Smooth muscle cell (in vitro differentiated cells): Measurements from ENCODE around the gene SMARCAL1. TPM values are rescaled to one million over a fixed set of nuclear protein-coding genes. Genes with fewer than 3 reads are reported as not detected.
A peak's percentile ranks its signal among the peaks of the same experiment; 100 is the strongest.

Experiments
- DNase-seq: peaks from one replicate; lab custom pipeline; 2025; ENCODE audit not compliant: unreplicated experiment; lab: John Stamatoyannopoulos, UW
- H2AFZ ChIP-seq: fragments of 200-600 bp; sonication (generic); 2 replicates; pipeline ENCODE4 v1.6.0; 2016; ENCODE audit warnings: antibody characterized with exemption, low read depth, mild to moderate bottlenecking
- H3F3A ChIP-seq: fragments of 200-600 bp; sonication (generic); 2 replicates; pipeline ENCODE4 v1.6.0; 2017; ENCODE audit warnings: antibody characterized with exemption, low read depth
- H3K27ac ChIP-seq: fragments of 200-600 bp; sonication (generic); 2 replicates; pipeline ENCODE4 v1.5.1; 2016; ENCODE audit warnings: low read depth, mild to moderate bottlenecking
- H3K27me3 ChIP-seq: fragments of 200-600 bp; sonication (generic); 2 replicates; pipeline ENCODE4 v1.6.1; 2016; ENCODE audit warnings: low read depth, mild to moderate bottlenecking
- H3K36me3 ChIP-seq: fragments of 200-600 bp; sonication (generic); 2 replicates; pipeline ENCODE4 v1.5.1; 2016; ENCODE audit warnings: low read depth
- H3K4me1 ChIP-seq: fragments of 200-600 bp; sonication (generic); 2 replicates; pipeline ENCODE4 v1.5.1; 2016; ENCODE audit warnings: low read depth
- H3K4me2 ChIP-seq: fragments of 200-600 bp; sonication (generic); 2 replicates; pipeline ENCODE4 v1.6.0; 2016; ENCODE audit warnings: mild to moderate bottlenecking
- H3K4me3 ChIP-seq: fragments of 200-600 bp; sonication (generic); 2 replicates; pipeline ENCODE4 v1.5.1; 2016; ENCODE audit warnings: mild to moderate bottlenecking
- H3K79me2 ChIP-seq: fragments of 200-600 bp; sonication (generic); 2 replicates; pipeline ENCODE4 v1.6.0; 2016; ENCODE audit warnings: low read depth, mild to moderate bottlenecking
- H3K9ac ChIP-seq: fragments of 200-600 bp; sonication (generic); 2 replicates; pipeline ENCODE4 v1.6.0; 2016; ENCODE audit warnings: low read depth
- H3K9me3 ChIP-seq: fragments of 200-600 bp; sonication (generic); replicated peaks from 2 replicates; pipeline ENCODE4 v1.5.1; 2016; ENCODE audit warnings: low read depth
- H4K20me1 ChIP-seq: fragments of 200-600 bp; sonication (generic); 2 replicates; pipeline ENCODE4 v1.6.0; 2016; ENCODE audit warnings: low read depth
- CTCF ChIP-seq: fragments of 200-600 bp; sonication (generic); IDR thresholded peaks from 2 replicates; pipeline ENCODE4 v1.5.1; 2017; ENCODE audit warnings: borderline replicate concordance, mild to moderate bottlenecking, antibody characterized with exemption; ENCODE audit not compliant: insufficient read depth, poor library complexity, severe bottlenecking
- WGBS: methylation state at CpG from one replicate; pipeline ENCODE4 v1.1.7; 2016; ENCODE audit warnings: low lambda C conversion rate; 5-methylcytosine and 5-hydroxymethylcytosine counted together
- polyA plus RNA-seq: library from polyadenylated mRNA; unstranded; fragments of >200 nt; fragmentation: Nextera tagmentation; extraction: Ambion mirVana; gene quantifications from 2 replicates; pipeline ENCODE4 v1.2.1, GENCODE V29; 2016
- total RNA-seq: library from RNA; depleted of rRNA; stranded (reverse); fragments of >200 nt; gene quantifications from 2 replicates; pipeline ENCODE4 v1.2.3, GENCODE V29; 2014

The SMARCAL1 gene
- total and polyA plus RNA-seq, 2 experiments from 2014 or later: 23.1 to 33.5 TPM

- Histone ChIP-seq H2AFZ (no peak within 1 kb of the TSS), H3K36me3 (no peaks in the 10 kb centered on the region), H3K4me1 (peaks cover 18% of the 10 kb centered on the region), H3K79me2 (no peaks in the 10 kb centered on the region), H3F3A (peaks cover 11% of the 10 kb centered on the region), H3K27me3 (peaks cover 37% of the 10 kb centered on the region), H3K27ac (peak within 1 kb of the TSS; percentile 86), H4K20me1 (no peaks in the 10 kb centered on the region), H3K4me3 (peak within 1 kb of the TSS; percentile 54), H3K4me2 (peak within 1 kb of the TSS; percentile 94), H3K9me3 (no peaks in the 10 kb centered on the region), H3K9ac (peak within 1 kb of the TSS; percentile 52)
- WGBS: 2% methylated on average over 44 of the region's 60 CpGs
- no peak for TF ChIP-seq CTCF
- peak; percentile 81 for DNase-seq
Observed at GRCh38 chr2:216371721-216372702, 40.3 kb upstream of the SMARCAL1 start, which contains the start of gene MARCHF4. Gene MARCHF4 (minus strand): TSS chr2:216372483. CDS start chr2:216370260, 2,223 bp downstream.

- H3K4me1 ChIP-seq: peaks cover 14% of the 10 kb centered on the region
- H2AFZ ChIP-seq: no peak overlapping the region
Observed at GRCh38 chr2:216372761-216373291, 39.5 kb upstream of the SMARCAL1 start.

DNA sequence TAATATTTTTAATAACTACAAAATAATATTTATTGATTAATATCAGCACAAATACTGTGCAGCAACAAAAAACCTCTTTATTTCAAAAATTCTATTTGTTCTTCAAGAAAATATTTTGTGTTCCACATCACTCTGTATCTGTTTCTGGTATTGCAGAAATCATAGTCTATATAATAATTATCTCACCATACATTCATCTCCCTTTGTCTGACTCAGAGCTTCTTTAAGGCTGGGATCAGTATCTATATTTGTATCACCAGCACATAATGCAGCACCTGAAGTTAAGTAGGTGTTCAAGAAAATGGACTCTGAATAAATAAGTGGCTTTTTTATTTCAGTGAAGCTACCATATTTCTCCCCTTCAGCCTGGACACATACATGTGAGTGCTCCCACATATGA lies 38.4 kb upstream of the SMARCAL1 start:
- DNase-seq: no peak
- Histone ChIP-seq H2AFZ (no peak overlapping the region), H3K4me1 (peaks cover 14% of the 10 kb centered on the region), H3K79me2 (no peaks in the 10 kb centered on the region), H3K36me3 (no peaks in the 10 kb centered on the region), H4K20me1 (no peaks in the 10 kb centered on the region), H3F3A (peaks cover 11% of the 10 kb centered on the region), H3K27ac (peak overlapping the region; percentile 86), H3K27me3 (peaks cover 26% of the 10 kb centered on the region), H3K9me3 (no peaks in the 10 kb centered on the region), H3K9ac (no peak overlapping the region), H3K4me2 (no peak overlapping the region), H3K4me3 (no peak overlapping the region)
- TF ChIP-seq CTCF: no peak

More at GRCh38 chr2:216372761-216373291, 39.5 kb upstream of the SMARCAL1 start:
- peak overlapping the region; percentile 52 for H3K9ac ChIP-seq
- no peak for DNase-seq
- H3K27ac ChIP-seq: peak overlapping the region; percentile 86
- H4K20me1 ChIP-seq: no peaks in the 10 kb centered on the region
- peak overlapping the region; percentile 54 for H3K4me3 ChIP-seq
- no peak for TF ChIP-seq CTCF
- peaks cover 37% of the 10 kb centered on the region for H3K27me3 ChIP-seq
- no peaks in the 10 kb centered on the region for H3K36me3 ChIP-seq
- 4% methylated on average over 6 of the region's 6 CpGs for WGBS
- no peaks in the 10 kb centered on the region for H3K9me3 ChIP-seq
- H3K4me2 ChIP-seq: peak overlapping the region; percentile 94
- H3F3A ChIP-seq: peaks cover 11% of the 10 kb centered on the region
- H3K79me2 ChIP-seq: no peaks in the 10 kb centered on the region
